ENCODE data around the gene HOXB8. TPM values are rescaled to one million over a fixed set of nuclear protein-coding genes. Genes with fewer than 3 reads are reported as not detected.

Gene HOXB8
- total RNA-seq, 3 donors from 2014 or later (not counting 1 experiment from before 2014, with no cell fraction given): not detected

- Histone ChIP-seq H3K4me1 (ENCODE audit: control insufficient read depth, insufficient read depth, low read length) (peaks cover 49% of the 10 kb centered on the region), H3K36me3 (ENCODE audit: control insufficient read depth, insufficient read depth, low read length) (no peaks in the 10 kb centered on the region), H3K27ac (ENCODE audit: low read length) (no peak overlapping the region), H3K27me3 (ENCODE audit: control insufficient read depth, insufficient read depth, low read length) (peaks cover 71% of the 10 kb centered on the region), H3K9me3 (ENCODE audit: control insufficient read depth, insufficient read depth, low read length) (no peaks in the 10 kb centered on the region), H3K4me3 (ENCODE audit: low read length) (no peak overlapping the region)
- TF ChIP-seq CTCF (IDR thresholded peaks at IDR 0.05): no peak
- Mint-ChIP-seq H3K4me1 (peaks cover 45 to 55% of the 10 kb centered on the region in 2 donors), H3K27me3 (ENCODE audit: low read depth in 2 of 2) (peaks cover 81 to 86% of the 10 kb centered on the region in 2 donors), H3K36me3 (no peaks in the 10 kb centered on the region), H3K9me3 (no peaks in the 10 kb centered on the region), H3K4me3 (peak overlapping the region; percentile 42), H3K27ac (no peak overlapping the region)
- intact Hi-C loops (cut with micrococcal nuclease): loop anchor here (5.0 kb wide), 1 partner anchor 332 kb away; no protein-coding TSS in a partner anchor
- 87% methylated on average over 25 of the region's 25 CpGs for WGBS (ENCODE audit: insufficient coverage)
- DNase-seq (no peak), ATAC-seq (no peak)
Observed at GRCh38 chr17:48594538-48595277, 20.4 kb downstream of the HOXB8 start.

- WGBS (ENCODE audit: insufficient coverage): 20% methylated on average over 36 of the region's 37 CpGs
- Mint-ChIP-seq H3K36me3 (no peaks in the 10 kb centered on the region), H3K27me3 (ENCODE audit: low read depth in 2 of 2) (peaks cover 79 to 87% of the 10 kb centered on the region in 2 donors), H3K4me3 (peak overlapping the region; percentile 87), H3K4me1 (peaks cover 45 to 56% of the 10 kb centered on the region in 2 donors), H3K9me3 (no peaks in the 10 kb centered on the region), H3K27ac (peak overlapping the region in 1 of 2 donors; percentile 48)
- intact Hi-C loops (cut with micrococcal nuclease): loop anchor here (1.0 to 5.0 kb wide), 2 partner anchors 258 to 332 kb away; no protein-coding TSS in a partner anchor
- no peaks in the 10 kb centered on the region for H3K9me3 ChIP-seq (ENCODE audit: control insufficient read depth, insufficient read depth, low read length)
- peaks cover 69% of the 10 kb centered on the region for H3K27me3 ChIP-seq (ENCODE audit: control insufficient read depth, insufficient read depth, low read length)
- H3K36me3 ChIP-seq (ENCODE audit: control insufficient read depth, insufficient read depth, low read length): no peaks in the 10 kb centered on the region
- TF ChIP-seq CTCF (IDR thresholded peaks at IDR 0.05): peak; percentile 87
- DNase-seq (peak; percentile 82 to 90), ATAC-seq (peak; percentile 74 to 81 (median 75))
- H3K27ac ChIP-seq (ENCODE audit: low read length): no peak overlapping the region
- H3K4me3 ChIP-seq (ENCODE audit: low read length): no peak overlapping the region
- H3K4me1 ChIP-seq (ENCODE audit: control insufficient read depth, insufficient read depth, low read length): peaks cover 49% of the 10 kb centered on the region
Observed at GRCh38 chr17:48593840-48594537, 21.1 kb downstream of the HOXB8 start.

GRCh38 chr17:48593126-48593829, 21.8 kb downstream of the HOXB8 start, which contains the start of gene HOXB5:
TSS of gene HOXB5 (minus strand) at chr17:48593779. CDS start at chr17:48593682, 97 bp downstream.
- Histone ChIP-seq H3K4me1 (ENCODE audit: control insufficient read depth, insufficient read depth, low read length) (peaks cover 44% of the 10 kb centered on the region), H3K9me3 (ENCODE audit: control insufficient read depth, insufficient read depth, low read length) (no peaks in the 10 kb centered on the region), H3K27ac (ENCODE audit: low read length) (no peak within 1 kb of the TSS), H3K36me3 (ENCODE audit: control insufficient read depth, insufficient read depth, low read length) (no peaks in the 10 kb centered on the region), H3K27me3 (ENCODE audit: control insufficient read depth, insufficient read depth, low read length) (peaks cover 65% of the 10 kb centered on the region), H3K4me3 (ENCODE audit: low read length) (peak within 1 kb of the TSS; percentile 14)
- H3K27me3 Mint-ChIP-seq (ENCODE audit: low read depth in 2 of 2): peaks cover 80 to 87% of the 10 kb centered on the region in 2 donors
- peak within 1 kb of the TSS; percentile 87 for H3K4me3 Mint-ChIP-seq
- DNase-seq (peak in 1 of 2 donors; percentile 57), ATAC-seq (peak in 2 of 3 donors; percentile 17 to 25)
- TF ChIP-seq CTCF (IDR thresholded peaks at IDR 0.05): no peak
- H3K27ac Mint-ChIP-seq: peak within 1 kb of the TSS; percentile 48
- no peaks in the 10 kb centered on the region for H3K9me3 Mint-ChIP-seq
- H3K4me1 Mint-ChIP-seq: peaks cover 39 to 49% of the 10 kb centered on the region in 2 donors
- WGBS (ENCODE audit: insufficient coverage): under 1% methylated on average over 49 of the region's 50 CpGs
- intact Hi-C loops (cut with micrococcal nuclease): loop anchor here (1.0 to 5.0 kb wide), 2 partner anchors 257 to 331 kb away; no protein-coding TSS in a partner anchor
- H3K36me3 Mint-ChIP-seq: no peaks in the 10 kb centered on the region
